Astrocyte of the cerebellum (primary cell): ENCODE results near the gene GPR158.

ENCODE experiments used
- DNase-seq: peaks from one replicate; pipeline ENCODE4 v3.0.0-alpha.2; 2011; ENCODE audit warnings: low read depth
- H3K4me3 ChIP-seq: 2 replicates; pipeline ENCODE4 v1.5.1; 2011; ENCODE audit warnings: mild to moderate bottlenecking, low read depth, low read length, moderate library complexity
- CTCF ChIP-seq: IDR thresholded peaks from 2 replicates; pipeline ENCODE4 v1.5.1; 2012; ENCODE audit warnings: low read length, low read depth, moderate library complexity, mild to moderate bottlenecking; ENCODE audit errors: missing control alignments
- in situ Hi-C: cut with HindIII; loops from 2 replicates; pipeline ENCODE4 v1.10.0; 2017; ENCODE audit warnings: low sequenced_read_pairs

The GPR158 gene

GRCh38 chr10:25604591-25604990 lies 429.8 kb downstream of the GPR158 start:
- in situ Hi-C loops = no loop called here
- no peak for DNase-seq

GRCh38 chr10:25614652-25615051 lies 439.9 kb downstream of the GPR158 start:
- TF ChIP-seq CTCF = no peak
- in situ Hi-C loops = no loop called here
- no peak overlapping the region for H3K4me3 ChIP-seq
- no peak for DNase-seq

More at GRCh38 chr10:25604591-25604990, 429.8 kb downstream of the GPR158 start:
- no peak for TF ChIP-seq CTCF
- no peak overlapping the region for H3K4me3 ChIP-seq

GRCh38 chr10:25615926-25616325 lies 441.1 kb downstream of the GPR158 start:
- DNase-seq = no peak
- TF ChIP-seq CTCF = no peak
- in situ Hi-C loops = no loop called here

GRCh38 chr10:25616903-25617592 lies 442.2 kb downstream of the GPR158 start:
- TF ChIP-seq CTCF = no peak
- in situ Hi-C loops = no loop called here

More at GRCh38 chr10:25615926-25616325, 441.1 kb downstream of the GPR158 start:
- H3K4me3 ChIP-seq = no peak overlapping the region

GRCh38 chr10:25627606-25628005 lies 452.8 kb downstream of the GPR158 start:
- in situ Hi-C loops = no loop called here
- no peak for TF ChIP-seq CTCF
- DNase-seq = no peak
- no peak overlapping the region for H3K4me3 ChIP-seq

More at GRCh38 chr10:25616903-25617592, 442.2 kb downstream of the GPR158 start:
- no peak overlapping the region for H3K4me3 ChIP-seq
- DNase-seq = no peak

GRCh38 chr10:25629333-25629732 lies 454.5 kb downstream of the GPR158 start:
- H3K4me3 ChIP-seq = no peak overlapping the region
- no peak for TF ChIP-seq CTCF
- no peak for DNase-seq
- in situ Hi-C loops = no loop called here
